IMR-90 (cell line): ENCODE results near the gene PRTG. TPM values are rescaled to one million over a fixed set of nuclear protein-coding genes. Genes with fewer than 3 reads are reported as not detected.

Experiments used
- ATAC-seq: fragments of 200-7000 bp; cut with Tn5 transposase; 2 replicates; pipeline ENCODE4 v1.9.1; 2020; ENCODE audit warnings: low read depth, mild to moderate bottlenecking, moderate library complexity
- BruUV-seq: library from RNA; stranded (reverse); fragments of 400-500 nt; replicated peaks from 2 replicates; lab custom pipeline; 2021; lab: Mats Ljungman, UMichigan
- CTCF ChIA-PET: fragments of 300-600 bp; formaldehyde crosslinking; extraction: SDS; loops from one replicate; lab custom pipeline; 2021; ENCODE audit warnings: antibody characterized with exemption; lab: Yijun Ruan, JAX
- POLR2A ChIA-PET: fragments of 300-600 bp; sonication (Branson Sonifier 250); formaldehyde crosslinking; loops from one replicate; lab custom pipeline; 2022; ENCODE audit warnings: antibody characterized with exemption; ENCODE audit not compliant: unreplicated experiment; lab: Charles Lee
- DNase-seq: peaks from one replicate; pipeline ENCODE4 v3.0.0; 2013
- H2AFZ ChIP-seq: replicated peaks from 2 replicates; pipeline ENCODE3; 2013; ENCODE audit warnings: low read length, mild to moderate bottlenecking; ENCODE audit not compliant: poor library complexity
- H2AK5ac ChIP-seq: 2 replicates; pipeline ENCODE4 v1.6.1; 2013; ENCODE audit warnings: low read depth, low read length, inconsistent platforms
- H2AK9ac ChIP-seq: replicated peaks from 2 replicates; pipeline ENCODE3; 2013; ENCODE audit warnings: mild to moderate bottlenecking, low read depth, low read length, moderate library complexity; ENCODE audit not compliant: poor library complexity
- H2BK120ac ChIP-seq: 2 replicates; pipeline ENCODE4 v1.6.1; 2013; ENCODE audit warnings: low read depth, low read length, inconsistent platforms
- H2BK15ac ChIP-seq: 3 replicates; pipeline ENCODE4 v1.6.1; 2013; ENCODE audit warnings: low read depth, low read length, inconsistent platforms
- H2BK20ac ChIP-seq: 2 replicates; pipeline ENCODE4 v1.6.1; 2013; ENCODE audit warnings: low read depth, mild to moderate bottlenecking, inconsistent platforms, low read length, moderate library complexity
- H2BK5ac ChIP-seq: 2 replicates; pipeline ENCODE4 v1.6.1; 2013; ENCODE audit warnings: mild to moderate bottlenecking, low read depth, low read length, inconsistent platforms; ENCODE audit not compliant: poor library complexity, severe bottlenecking
- H3K14ac ChIP-seq: replicated peaks from 2 replicates; pipeline ENCODE4 v1.6.1; 2013; ENCODE audit warnings: low read depth, low read length, inconsistent platforms
- H3K18ac ChIP-seq: 2 replicates; pipeline ENCODE4 v1.6.1; 2013; ENCODE audit warnings: low read depth, low read length, control low read depth
- H3K23ac ChIP-seq: 2 replicates; pipeline ENCODE4 v1.6.1; 2013; ENCODE audit warnings: low read depth, low read length, inconsistent platforms
- H3K27ac ChIP-seq: 2 replicates; pipeline ENCODE4 v1.5.1; 2013; ENCODE audit warnings: mild to moderate bottlenecking, control low read depth, low read length; ENCODE audit not compliant: insufficient read depth
- H3K27me3 ChIP-seq: 2 replicates; pipeline ENCODE4 v1.6.1; 2013; ENCODE audit warnings: low read length; ENCODE audit not compliant: control insufficient read depth, insufficient read depth
- H3K36me3 ChIP-seq: 2 replicates; pipeline ENCODE4 v1.6.1; 2013; ENCODE audit warnings: low read length, mixed read lengths; ENCODE audit not compliant: control insufficient read depth, insufficient read depth
- H3K4ac ChIP-seq: 2 replicates; pipeline ENCODE4 v1.6.1; 2013; ENCODE audit warnings: low read depth, low read length, inconsistent platforms
- H3K4me1 ChIP-seq: 2 replicates; pipeline ENCODE4 v1.6.1; 2013; ENCODE audit warnings: low read length, mixed read lengths; ENCODE audit not compliant: control insufficient read depth, insufficient read depth
- H3K4me2 ChIP-seq: 2 replicates; pipeline ENCODE4 v1.6.1; 2013; ENCODE audit warnings: low read depth, mild to moderate bottlenecking, control low read depth, low read length, moderate library complexity
- H3K4me3 ChIP-seq: 2 replicates; pipeline ENCODE4 v1.5.1; 2013; ENCODE audit warnings: low read depth, mild to moderate bottlenecking, control low read depth, low read length, moderate library complexity; ENCODE audit not compliant: insufficient read depth
- H3K56ac ChIP-seq: 2 replicates; pipeline ENCODE4 v1.6.1; 2013; ENCODE audit warnings: low read length, inconsistent platforms; ENCODE audit not compliant: insufficient read depth; ENCODE audit errors: extremely low read depth
- H3K79me1 ChIP-seq, 2 experiments: 2 replicates each; pipeline ENCODE4 v1.6.1; 2013; ENCODE audit warnings: low read length in 2 of 2, inconsistent platforms in 1 of 2, low read depth in 1 of 2
- H3K9ac ChIP-seq: 2 replicates; pipeline ENCODE4 v1.6.1; 2013; ENCODE audit warnings: low read depth, low read length, control low read depth
- H3K9me1 ChIP-seq: 2 replicates; pipeline ENCODE4 v1.6.1; 2013; ENCODE audit warnings: low read length, inconsistent platforms; ENCODE audit not compliant: insufficient read depth
- H3K9me3 ChIP-seq: 2 replicates; pipeline ENCODE4 v1.6.1; 2013; ENCODE audit warnings: low read length; ENCODE audit not compliant: control insufficient read depth, insufficient read depth
- H4K20me1 ChIP-seq: 2 replicates; pipeline ENCODE4 v1.6.1; 2013; ENCODE audit warnings: low read length, inconsistent platforms; ENCODE audit not compliant: insufficient read depth
- H4K5ac ChIP-seq: 2 replicates; pipeline ENCODE4 v1.6.1; 2013; ENCODE audit warnings: mild to moderate bottlenecking, low read depth, low read length, control low read depth
- H4K8ac ChIP-seq, 2 experiments: 2 replicates each; pipeline ENCODE4 v1.6.1; 2013; ENCODE audit warnings: low read depth in 2 of 2, low read length in 2 of 2, control low read depth in 1 of 2, inconsistent platforms in 1 of 2
- H4K91ac ChIP-seq: 2 replicates; pipeline ENCODE4 v1.6.1; 2013; ENCODE audit warnings: low read depth, low read length, inconsistent platforms; ENCODE audit not compliant: insufficient read depth
- CTCF ChIP-seq: conservative IDR thresholded peaks from 2 replicates; pipeline ENCODE4 v1.5.1; 2012; ENCODE audit warnings: mild to moderate bottlenecking, low read depth, low read length, improper control_type of control experiment
- MAFK ChIP-seq: IDR thresholded peaks from 2 replicates; pipeline ENCODE4 v1.6.1; 2012; ENCODE audit warnings: low read depth, low read length, improper control_type of control experiment
- MXI1 ChIP-seq: IDR thresholded peaks from 2 replicates; pipeline ENCODE4 v1.6.1; 2012; ENCODE audit warnings: low read depth, mild to moderate bottlenecking, low read length, moderate library complexity, borderline replicate concordance
- WGBS, 2 experiments: methylation state at CpG; one replicate each; pipeline versions ENCODE4 v1.1.5 to v1.1.7; 2013; ENCODE audit warnings: missing lambda C conversion rate in 2 of 2; ENCODE audit not compliant: insufficient read length in 1 of 2; ENCODE audit errors: extremely low coverage in 2 of 2; 5-methylcytosine and 5-hydroxymethylcytosine counted together
- dilution Hi-C: fragments of 300-500 bp; cut with HindIII; formaldehyde crosslinking; loops from one replicate; pipeline ENCODE4 v1.14.3; 2018; ENCODE audit warnings: low sequenced_read_pairs; ENCODE audit not compliant: unreplicated experiment
- in situ Hi-C: fragments of 300-500 bp; cut with MboI; formaldehyde crosslinking; loops from 3 replicates; pipeline ENCODE4 v1.14.3; 2019; ENCODE audit warnings: low sequenced_read_pairs, inconsistent platforms, mixed read lengths
- intact Hi-C: fragments of 100-400 bp; cut with micrococcal nuclease; formaldehyde crosslinking; loops from 2 replicates; pipeline ENCODE4 v1.10.0; 2022
- polyA plus RNA-seq, 3 experiments: library from polyadenylated mRNA; depleted of rRNA; stranded (reverse); fragments of >200 nt; gene quantifications; 2 replicates each; pipeline ENCODE4 v1.2.3, GENCODE V29; 2012; ENCODE audit warnings: low replicate concordance in 1 of 3
- total RNA-seq: library from RNA; depleted of rRNA; stranded (reverse); fragments of >200 nt; gene quantifications from 2 replicates; pipeline ENCODE4 v1.2.3, GENCODE V29; 2012

PRTG gene
- total and polyA plus RNA-seq, 2 of the 4 experiments (the other 2 are of a cell fraction), result 0.99 to 1.4 TPM

DNA sequence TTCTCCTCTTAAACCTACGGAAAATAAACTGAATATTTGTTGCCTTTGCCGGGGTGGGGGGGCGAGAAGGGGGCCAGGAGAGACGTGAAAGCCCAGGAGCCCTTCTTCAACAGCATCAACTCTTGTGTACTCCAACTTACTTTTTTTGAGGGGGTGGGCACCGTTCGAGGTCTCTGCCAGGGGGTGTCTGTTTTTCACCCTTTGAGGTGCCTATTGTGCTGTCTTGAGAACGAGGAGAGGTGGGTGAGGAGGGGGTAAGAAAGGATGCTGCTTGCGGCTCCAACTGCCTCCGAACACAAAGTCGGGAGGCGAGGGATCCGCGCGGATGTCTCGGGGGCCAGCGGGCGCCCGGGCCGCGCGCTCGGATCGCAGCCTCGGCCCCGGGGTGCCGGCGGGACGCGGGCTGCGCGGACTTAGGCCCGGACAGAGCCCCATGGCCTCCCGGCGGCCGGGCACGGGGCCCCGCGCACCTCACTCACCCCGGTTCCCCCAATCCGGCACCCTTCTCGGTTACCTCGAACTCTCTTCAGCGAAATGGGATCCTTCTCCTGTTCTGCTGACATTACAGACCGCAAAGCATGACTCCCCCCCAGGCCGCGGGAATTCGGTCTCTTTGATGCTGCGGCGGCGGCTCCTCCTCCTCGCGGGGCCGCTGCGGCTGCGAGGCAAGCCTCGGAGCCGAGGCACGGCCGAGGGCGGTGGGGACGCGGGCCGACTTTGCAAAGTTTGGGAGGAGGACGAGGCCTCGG lies 155.5 kb downstream of the PRTG start:
- Histone ChIP-seq H3K27ac (peak overlapping the region; percentile 70), H3K9ac (peak overlapping the region; percentile 94), H3K27me3 (no peaks in the 10 kb centered on the region), H2AK5ac (0 out of 2 replicates have a peak overlapping the region, but pooled peaks have one; percentile 10), H2AK9ac (peak overlapping the region; percentile 42), H2BK20ac (no peak overlapping the region), H4K20me1 (0 out of 2 replicates have a peak, but pooled peaks cover 7% of the 10 kb centered on the region), H2AFZ (peak overlapping the region; percentile 90), H3K56ac (peak overlapping the region; percentile 31; the same call in 1 of the 2 replicates), H3K18ac (peak overlapping the region; percentile 55; the same call in 1 of the 2 replicates), H3K14ac (peak overlapping the region; percentile 72; the same call in 1 of the 2 replicates), H4K5ac (peak overlapping the region; percentile 43), H3K4me2 (peak overlapping the region; percentile 93), H3K4ac (peak overlapping the region; percentile 55; the same call in 1 of the 2 replicates), H3K4me3 (peak overlapping the region; percentile 75), H3K79me1 (peaks cover 5 to 25% of the 10 kb centered on the region in 2 experiments; a peak in 3 of 4 replicates), H4K91ac (no peak overlapping the region; the same call in 1 of the 2 replicates), H2BK120ac (no peak overlapping the region), H2BK15ac (no peak overlapping the region), H3K9me3 (no peaks in the 10 kb centered on the region), H2BK5ac (peak overlapping the region; percentile 27), H3K4me1 (peaks cover 3% of the 10 kb centered on the region; the same call in 1 of the 2 replicates), H3K9me1 (no peaks in the 10 kb centered on the region), H3K23ac (peak overlapping the region; percentile 84), H4K8ac (peak overlapping the region; percentile 70 to 78), H3K36me3 (peaks cover 3% of the 10 kb centered on the region; the same call in 1 of the 2 replicates)
- TF ChIP-seq MXI1 (peak; percentile 28; the same call in 1 of the 2 replicates), MAFK (no peak), CTCF (0 out of 2 replicates have a peak, but pooled peaks have one; percentile 0)
- ATAC-seq, result peak; percentile 55
- no TSS peak for BruUV-seq
- in situ Hi-C loops (no loop called here), intact Hi-C loops (no loop called here), dilution Hi-C loops (no loop called here)
- peak; percentile 47 for DNase-seq
- POLR2A ChIA-PET, result no interaction called here
- CTCF ChIA-PET, result no interaction called here
- WGBS, 2 experiments, result 1% methylated on average over 28 of the region's 65 CpGs; no CpG with 5 or more reads in 1 of the 2 experiments
